CD4-positive, alpha-beta memory T cell (primary cell): ENCODE data around the gene GGPS1. TPM values are rescaled to one million over a fixed set of nuclear protein-coding genes. Genes with fewer than 3 reads are reported as not detected.

Experiments used
- CTCF ChIA-PET: fragments of 350-600 bp; sonication (Branson Sonifier 250); formaldehyde crosslinking; loops from one replicate; lab custom pipeline; 2021; ENCODE audit warnings: inconsistent platforms; ENCODE audit not compliant: partially characterized antibody; lab: Charles Lee
- POLR2A ChIA-PET: fragments of 350-600 bp; sonication (Branson Sonifier 250); formaldehyde crosslinking; loops from one replicate; lab custom pipeline; 2021; ENCODE audit not compliant: partially characterized antibody; lab: Charles Lee
- DNase-seq, 5 donors: peaks; one replicate each; pipeline versions ENCODE4 v3.0.0 to v3.0.0-alpha.2; 2020 to 2022; ENCODE audit warnings: mixed read lengths in 1 of 5
- H3K27ac ChIP-seq: one replicate; pipeline ENCODE4 v1.7.0; 2013; ENCODE audit warnings: low read depth, low read length
- H3K27me3 ChIP-seq: 2 replicates; pipeline ENCODE4 v1.7.0; 2013; ENCODE audit warnings: mild to moderate bottlenecking, low read length, moderate library complexity; ENCODE audit not compliant: insufficient read depth
- H3K36me3 ChIP-seq: 2 replicates; pipeline ENCODE4 v1.7.0; 2013; ENCODE audit warnings: mild to moderate bottlenecking, low read length, moderate library complexity; ENCODE audit not compliant: insufficient read depth
- H3K4me1 ChIP-seq: 2 replicates; pipeline ENCODE4 v1.7.0; 2013; ENCODE audit warnings: mild to moderate bottlenecking, low read length, moderate library complexity; ENCODE audit not compliant: insufficient read depth
- H3K4me3 ChIP-seq, 2 donors: one replicate each; pipeline ENCODE4 v1.7.0; 2013; ENCODE audit warnings: low read length in 2 of 2, mild to moderate bottlenecking in 1 of 2
- H3K9me3 ChIP-seq, 2 donors: one replicate each; pipeline ENCODE4 v1.7.0; 2013; ENCODE audit warnings: low read length in 2 of 2, control low read depth in 1 of 2; ENCODE audit not compliant: control insufficient read depth in 1 of 2
- H3K27ac Mint-ChIP-seq, 7 donors: one replicate each; pipeline ENCODE4 v1.8.0; 2020 to 2021; ENCODE audit warnings: mixed read lengths in 7 of 7, mild to moderate bottlenecking in 6 of 7, inconsistent platforms in 3 of 7, moderate library complexity in 3 of 7
- H3K27me3 Mint-ChIP-seq, 2 donors: one replicate each; pipeline ENCODE4 v1.8.0; 2020 to 2021; ENCODE audit warnings: mixed read lengths in 2 of 2
- H3K36me3 Mint-ChIP-seq, 2 donors: one replicate each; pipeline ENCODE4 v1.8.0; 2020 to 2021; ENCODE audit warnings: mixed read lengths in 2 of 2, inconsistent platforms in 1 of 2, mild to moderate bottlenecking in 1 of 2
- H3K4me1 Mint-ChIP-seq, 4 donors: one replicate each; pipeline ENCODE4 v1.8.0; 2020 to 2021; ENCODE audit warnings: mixed read lengths in 4 of 4, mild to moderate bottlenecking in 1 of 4
- H3K4me3 Mint-ChIP-seq, 8 donors: one replicate each; pipeline ENCODE4 v1.8.0; 2020 to 2021; ENCODE audit warnings: mixed read lengths in 8 of 8, mild to moderate bottlenecking in 7 of 8, moderate library complexity in 6 of 8, inconsistent platforms in 3 of 8
- H3K9me3 Mint-ChIP-seq, 8 donors: one replicate each; pipeline ENCODE4 v1.8.0; 2020 to 2021; ENCODE audit warnings: mixed read lengths in 8 of 8, mild to moderate bottlenecking in 5 of 8, inconsistent platforms in 3 of 8, moderate library complexity in 1 of 8
- intact Hi-C: fragments of 100-400 bp; cut with micrococcal nuclease; formaldehyde crosslinking; loops from one replicate; pipeline ENCODE4 v1.15.1; 2023
- polyA plus RNA-seq, 2 donors: library from polyadenylated mRNA; unstranded; fragments of 300-500 nt; fragmentation: Illumina TruSeq; gene quantifications; one replicate each; pipeline ENCODE4 v1.2.3, GENCODE V29; 2021
- total RNA-seq, 2 experiments: library from RNA; stranded (reverse); gene quantifications; one replicate each; pipeline ENCODE4 v1.2.3, GENCODE V29; 2021

Gene GGPS1
- total and polyA plus RNA-seq, 4 experiments from 2014 or later = 50.3 to 79.5 (median 65.2) TPM

- Mint-ChIP-seq H3K9me3 (no peaks in the 10 kb centered on the region), H3K4me1 (peaks cover 55 to 81% (median 68%) of the 10 kb centered on the region in 4 donors), H3K4me3 (peak overlapping the region in 6 of 8 donors; percentile 23 to 68 (median 41)), H3K36me3 (peaks cover 9 to 40% of the 10 kb centered on the region in 2 donors), H3K27ac (peak overlapping the region in 5 of 7 donors; percentile 23 to 73 (median 51)), H3K27me3 (no peaks in the 10 kb centered on the region)
- CTCF ChIA-PET = interaction anchor here (1.5 kb wide), 1 partner anchor 30 kb away, joined by 3 read pairs; no protein-coding TSS in a partner anchor
- no peaks in the 10 kb centered on the region for H3K27me3 ChIP-seq
- DNase-seq = no peak
- no peak overlapping the region for H3K4me3 ChIP-seq
- H3K36me3 ChIP-seq = peaks cover 5% of the 10 kb centered on the region
- peaks cover 94% of the 10 kb centered on the region for H3K4me1 ChIP-seq
- POLR2A ChIA-PET = no interaction called here
- intact Hi-C loops = no loop called here
- H3K9me3 ChIP-seq = no peaks in the 10 kb centered on the region
- H3K27ac ChIP-seq = no peak overlapping the region
Measured at GRCh38 chr1:235315173-235315572, 13.2 kb upstream of the GGPS1 start.

GRCh38 chr1:235315735-235316134 is 12.6 kb upstream of the GGPS1 start:
- Histone ChIP-seq H3K36me3 (peaks cover 5% of the 10 kb centered on the region), H3K9me3 (no peaks in the 10 kb centered on the region), H3K4me1 (peaks cover 94% of the 10 kb centered on the region), H3K4me3 (no peak overlapping the region), H3K27me3 (no peaks in the 10 kb centered on the region), H3K27ac (no peak overlapping the region)
- Mint-ChIP-seq H3K27ac (peak overlapping the region in 2 of 7 donors; percentile 70 to 73), H3K4me1 (peaks cover 58 to 82% (median 70%) of the 10 kb centered on the region in 4 donors), H3K36me3 (peaks cover 14 to 40% of the 10 kb centered on the region in 2 donors), H3K27me3 (no peaks in the 10 kb centered on the region), H3K9me3 (no peaks in the 10 kb centered on the region), H3K4me3 (peak overlapping the region in 2 of 8 donors; percentile 31 to 68)
- POLR2A ChIA-PET = no interaction called here
- no peak for DNase-seq
- intact Hi-C loops = no loop called here
- CTCF ChIA-PET = interaction anchor here (1.5 kb wide), 1 partner anchor 30 kb away, joined by 3 read pairs; no protein-coding TSS in a partner anchor

DNA sequence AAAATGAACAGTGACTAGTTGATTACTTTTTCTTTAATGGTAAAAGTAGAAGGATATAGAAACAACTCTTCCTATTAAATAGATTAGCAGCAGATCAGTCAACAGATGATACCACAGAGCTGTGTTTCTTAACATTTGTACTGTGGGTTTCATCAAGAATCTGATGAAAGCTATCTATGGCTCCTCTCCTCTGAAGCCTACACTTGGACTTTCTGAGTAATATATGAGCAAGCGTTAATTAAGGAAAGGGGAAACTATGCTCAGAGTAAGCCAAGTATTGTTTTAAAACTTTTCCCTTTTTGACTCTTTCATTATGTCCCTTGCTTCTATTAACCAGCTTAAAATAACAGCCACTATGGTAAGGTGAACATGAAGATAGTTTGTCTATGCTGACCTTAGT is 11.2 kb upstream of the GGPS1 start:
- H3K9me3 ChIP-seq = no peaks in the 10 kb centered on the region
- intact Hi-C loops = no loop called here
- ChIA-PET POLR2A (interaction anchor here (2.2 kb wide), 1 partner anchor 13 kb away, joined by 5 read pairs; no protein-coding TSS in a partner anchor), CTCF (no interaction called here)
- no peaks in the 10 kb centered on the region for H3K9me3 Mint-ChIP-seq
- no peak for DNase-seq
- peaks cover 22 to 42% of the 10 kb centered on the region in 2 donors for H3K36me3 Mint-ChIP-seq
- H3K4me3 ChIP-seq = no peak overlapping the region
- H3K4me3 Mint-ChIP-seq = peak overlapping the region in 6 of 8 donors; percentile 22 to 76 (median 38)
- H3K27ac Mint-ChIP-seq = peak overlapping the region in 4 of 7 donors; percentile 30 to 61 (median 42)
- H3K27me3 Mint-ChIP-seq = no peaks in the 10 kb centered on the region
- no peak overlapping the region for H3K27ac ChIP-seq
- peaks cover 5% of the 10 kb centered on the region for H3K36me3 ChIP-seq
- H3K4me1 Mint-ChIP-seq = peaks cover 62 to 83% (median 73%) of the 10 kb centered on the region in 4 donors
- H3K4me1 ChIP-seq = peaks cover 94% of the 10 kb centered on the region
- H3K27me3 ChIP-seq = no peaks in the 10 kb centered on the region

- no peaks in the 10 kb centered on the region for H3K9me3 Mint-ChIP-seq
- no peak for DNase-seq
- peaks cover 5% of the 10 kb centered on the region for H3K36me3 ChIP-seq
- no peaks in the 10 kb centered on the region for H3K9me3 ChIP-seq
- ChIA-PET POLR2A (interaction anchor here (2.2 kb wide), 1 partner anchor 15 kb away, joined by 5 read pairs; no protein-coding TSS in a partner anchor), CTCF (interaction anchor here (1.1 to 1.2 kb wide), 2 partner anchors 16 to 97 kb away, joined by 3 read pairs; no protein-coding TSS in a partner anchor)
- no peak overlapping the region for H3K4me3 ChIP-seq
- H3K4me1 ChIP-seq = peaks cover 94% of the 10 kb centered on the region
- H3K27ac Mint-ChIP-seq = peak overlapping the region in 5 of 7 donors; percentile 35 to 82 (median 66)
- peaks cover 58 to 81% (median 68%) of the 10 kb centered on the region in 4 donors for H3K4me1 Mint-ChIP-seq
- peak overlapping the region in 2 of 8 donors; percentile 40 to 69 for H3K4me3 Mint-ChIP-seq
- H3K27me3 ChIP-seq = no peaks in the 10 kb centered on the region
- intact Hi-C loops = no loop called here
- H3K27ac ChIP-seq = no peak overlapping the region
- H3K27me3 Mint-ChIP-seq = no peaks in the 10 kb centered on the region
- H3K36me3 Mint-ChIP-seq = peaks cover 28 to 46% of the 10 kb centered on the region in 2 donors
Measured at GRCh38 chr1:235319255-235319654, 9.1 kb upstream of the GGPS1 start.

DNA sequence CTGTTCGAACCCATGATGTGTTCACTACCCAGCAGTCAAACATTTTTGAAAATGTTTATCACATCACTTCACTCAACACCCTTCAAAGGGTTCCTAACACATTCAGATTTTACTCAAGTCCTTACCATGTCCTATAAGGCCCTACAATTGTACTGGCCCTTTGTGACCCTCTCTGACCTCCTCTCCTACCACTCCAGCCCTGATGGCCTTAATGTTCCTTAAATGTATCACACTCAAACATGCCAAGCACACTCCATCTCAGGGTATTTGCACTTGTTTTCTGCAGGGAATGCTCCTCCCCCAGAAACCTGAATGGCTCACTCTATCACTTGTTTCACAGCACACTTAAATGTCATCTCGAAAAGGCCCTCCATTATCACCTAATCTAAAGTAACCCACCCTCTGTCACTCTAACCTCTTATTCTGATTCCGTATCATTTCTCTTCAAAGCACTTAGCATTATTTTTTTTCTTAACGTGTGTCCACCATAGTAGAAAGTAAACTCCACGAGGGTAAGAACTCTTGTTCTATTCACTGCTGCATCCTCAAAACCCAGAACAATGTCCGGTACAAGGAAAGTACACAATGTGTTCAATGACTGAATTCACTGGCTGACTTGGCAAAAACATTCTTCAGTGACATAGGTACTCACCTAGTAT is 7.7 kb upstream of the GGPS1 start:
- Histone ChIP-seq H3K36me3 (peaks cover 5% of the 10 kb centered on the region), H3K4me1 (peaks cover 95% of the 10 kb centered on the region), H3K4me3 (no peak overlapping the region), H3K27me3 (no peaks in the 10 kb centered on the region), H3K9me3 (no peaks in the 10 kb centered on the region), H3K27ac (no peak overlapping the region)
- Mint-ChIP-seq H3K9me3 (no peaks in the 10 kb centered on the region), H3K27ac (peak overlapping the region; percentile 7 to 87 (median 69)), H3K27me3 (no peaks in the 10 kb centered on the region), H3K36me3 (peaks cover 28 to 55% of the 10 kb centered on the region in 2 donors), H3K4me3 (peak overlapping the region in 7 of 8 donors; percentile 4 to 63 (median 33)), H3K4me1 (peaks cover 55 to 79% (median 69%) of the 10 kb centered on the region in 4 donors)
- no peak for DNase-seq
- ChIA-PET POLR2A (no interaction called here), CTCF (no interaction called here)
- intact Hi-C loops = loop anchor here (2.0 kb wide), 1 partner anchor 16 kb away; no protein-coding TSS in a partner anchor

DNA sequence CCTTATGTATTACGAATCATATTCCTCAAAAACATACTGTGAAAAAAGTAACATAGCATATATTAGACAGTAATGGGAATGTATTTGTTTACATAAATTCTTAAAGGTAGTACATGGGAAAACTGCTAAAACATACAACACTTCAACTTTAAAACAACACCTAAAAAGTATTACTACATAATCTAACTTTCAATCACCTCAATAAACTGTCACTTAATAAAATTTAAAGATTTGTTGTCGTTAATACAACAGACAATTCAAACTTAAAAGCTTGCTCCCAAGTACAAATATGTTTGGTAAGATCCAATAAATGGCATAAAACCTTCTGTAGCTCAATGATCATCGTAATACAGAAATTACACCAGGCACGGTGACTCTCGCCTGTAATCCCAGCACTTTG is 4.1 kb upstream of the GGPS1 start:
- H3K27ac ChIP-seq = peak overlapping the region; percentile 99
- no peaks in the 10 kb centered on the region for H3K36me3 ChIP-seq
- ChIA-PET CTCF (interaction anchor here (1.4 to 1.5 kb wide), 2 partner anchors 49 to 59 kb away, joined by 3 read pairs; no protein-coding TSS in a partner anchor), POLR2A (interaction anchor here (0.9 to 1.8 kb wide), 3 partner anchors 17 to 164 kb away, joined by 3 to 6 read pairs (median 4); partner anchors contain the start of gene RBM34)
- H3K4me3 Mint-ChIP-seq = peak overlapping the region; percentile 74 to 99 (median 98)
- intact Hi-C loops = no loop called here
- H3K4me3 ChIP-seq = peak overlapping the region in 1 of 2 donors; percentile 34
- no peak for DNase-seq
- H3K9me3 ChIP-seq = no peaks in the 10 kb centered on the region
- H3K9me3 Mint-ChIP-seq = peaks cover 0 to 6% (median 0%) of the 10 kb centered on the region in 8 donors
- H3K4me1 Mint-ChIP-seq = peaks cover 40 to 70% (median 57%) of the 10 kb centered on the region in 4 donors
- H3K36me3 Mint-ChIP-seq = peaks cover 23 to 54% of the 10 kb centered on the region in 2 donors
- H3K4me1 ChIP-seq = peaks cover 72% of the 10 kb centered on the region
- no peaks in the 10 kb centered on the region for H3K27me3 Mint-ChIP-seq
- peak overlapping the region in 6 of 7 donors; percentile 53 to 89 (median 75) for H3K27ac Mint-ChIP-seq
- no peaks in the 10 kb centered on the region for H3K27me3 ChIP-seq

DNA sequence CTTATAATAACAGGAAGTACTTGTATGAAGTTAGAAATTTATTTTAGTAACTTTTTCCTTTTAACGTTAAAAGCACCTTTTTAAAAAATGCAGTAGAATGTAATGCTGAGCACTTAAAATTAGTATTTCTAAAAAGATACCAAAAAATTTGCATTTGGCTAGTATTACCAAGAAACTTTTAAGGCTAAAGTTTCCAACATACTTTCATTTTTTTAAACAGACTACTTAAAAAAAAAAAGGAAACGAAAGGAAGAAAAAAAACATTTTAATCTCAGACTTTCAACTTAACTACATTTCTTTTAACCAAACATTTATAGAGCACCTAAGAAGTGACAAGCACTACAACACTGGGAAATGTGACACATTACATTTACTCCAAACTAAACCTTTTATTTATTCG is 3.2 kb upstream of the GGPS1 start:
- POLR2A ChIA-PET = interaction anchor here (1.3 to 1.8 kb wide), 2 partner anchors 18 to 20 kb away, joined by 4 to 6 read pairs; no protein-coding TSS in a partner anchor
- no peaks in the 10 kb centered on the region for H3K27me3 Mint-ChIP-seq
- H3K9me3 Mint-ChIP-seq = peaks cover 0 to 6% (median 0%) of the 10 kb centered on the region in 8 donors
- CTCF ChIA-PET = interaction anchor here (0.6 to 1.4 kb wide), 2 partner anchors 59 to 79 kb away, joined by 3 read pairs; no protein-coding TSS in a partner anchor
- peak overlapping the region; percentile 99 for H3K27ac ChIP-seq
- H3K27me3 ChIP-seq = no peaks in the 10 kb centered on the region
- no peaks in the 10 kb centered on the region for H3K9me3 ChIP-seq
- H3K27ac Mint-ChIP-seq = peak overlapping the region in 6 of 7 donors; percentile 59 to 97 (median 86)
- intact Hi-C loops = loop anchor here (5.0 kb wide), 1 partner anchor 848 kb away; the partner anchor contains the start of gene TARBP1
- H3K4me1 Mint-ChIP-seq = peaks cover 37 to 65% (median 52%) of the 10 kb centered on the region in 4 donors
- H3K36me3 Mint-ChIP-seq = peaks cover 22 to 51% of the 10 kb centered on the region in 2 donors
- H3K36me3 ChIP-seq = no peaks in the 10 kb centered on the region
- peak overlapping the region; percentile 15 to 93 for H3K4me3 ChIP-seq
- DNase-seq = no peak
- peaks cover 74% of the 10 kb centered on the region for H3K4me1 ChIP-seq
- peak overlapping the region; percentile 94 to 99 (median 98) for H3K4me3 Mint-ChIP-seq
